Vagina (tissue), 2 donors: ENCODE data around the gene DIAPH3. TPM values are rescaled to one million over a fixed set of nuclear protein-coding genes. Genes with fewer than 3 reads are reported as not detected.

ENCODE experiments used
- DNase-seq, 2 donors: peaks; one replicate each; pipeline ENCODE4 v3.0.0-alpha.2; 2017; ENCODE audit errors: extremely low spot score in 2 of 2
- H3K27ac ChIP-seq: fragments of 200-600 bp; sonication (generic); one replicate; pipeline ENCODE4 v1.5.1; 2019
- H3K27me3 ChIP-seq: fragments of 200-600 bp; sonication (generic); one replicate; pipeline ENCODE4 v1.5.1; 2019
- H3K36me3 ChIP-seq, 2 donors: fragments of 200-600 bp; sonication (generic); one replicate each; pipeline ENCODE4 v1.5.1; 2017 to 2019
- H3K4me1 ChIP-seq: fragments of 200-600 bp; sonication (generic); one replicate; pipeline ENCODE4 v1.5.1; 2019
- H3K4me3 ChIP-seq, 2 donors: fragments of 200-600 bp; sonication (generic); 1 replicate in 1 of 2; 2 replicates in 1 of 2; pipeline ENCODE4 v1.5.1; 2016 to 2019
- H3K9me3 ChIP-seq: fragments of 200-600 bp; sonication (generic); one replicate; pipeline ENCODE4 v1.5.1; 2019
- CTCF ChIP-seq, 3 experiments: fragments of 450-650 bp in 2 of 3; fragments of 200-600 bp in 1 of 3; sonication (generic) in 1 of 3; IDR thresholded peaks; one replicate each; pipeline ENCODE4 v1.5.1; 2017 to 2019; ENCODE audit warnings: antibody characterized with exemption in 3 of 3, mild to moderate bottlenecking in 2 of 3, moderate library complexity in 2 of 3
- POLR2A ChIP-seq, 2 donors: fragments of 450-650 bp; IDR thresholded peaks; one replicate each; pipeline ENCODE4 v1.6.1; 2017; ENCODE audit warnings: antibody characterized with exemption in 2 of 2, mild to moderate bottlenecking in 2 of 2, moderate library complexity in 2 of 2
- POLR2AphosphoS5 ChIP-seq, 2 donors: sonication (generic); formaldehyde crosslinking; IDR thresholded peaks; one replicate each; pipeline ENCODE4 v1.9.0; 2017; ENCODE audit warnings: antibody characterized with exemption in 2 of 2, mild to moderate bottlenecking in 2 of 2, low read depth in 1 of 2; ENCODE audit not compliant: insufficient read depth in 1 of 2
- intact Hi-C: fragments of 100-400 bp; cut with DNase I; formaldehyde crosslinking; loops from one replicate; pipeline ENCODE4 v1.15.1; 2023
- total RNA-seq: library from RNA; depleted of rRNA; stranded (reverse); fragments of >200 nt; gene quantifications from one replicate; pipeline ENCODE4 v1.2.3, GENCODE V29; 2016

Gene DIAPH3
- total RNA-seq, 1 donor from 2014 or later, result 1.2 TPM

GRCh38 chr13:60174113-60174512 lies 10.4 kb upstream of the DIAPH3 start:
- Histone ChIP-seq H3K27ac (no peak overlapping the region), H3K4me1 (no peaks in the 10 kb centered on the region), H3K27me3 (no peaks in the 10 kb centered on the region), H3K4me3 (no peak overlapping the region), H3K36me3 (no peaks in the 10 kb centered on the region), H3K9me3 (no peaks in the 10 kb centered on the region)
- no peak for DNase-seq
- TF ChIP-seq POLR2A (IDR thresholded peaks at IDR 0.05) (no peak), POLR2AphosphoS5 (IDR thresholded peaks at IDR 0.05; ENCODE audit: insufficient read depth in 1 of 2, low read depth in 1 of 2) (no peak), CTCF (IDR thresholded peaks at IDR 0.05) (no peak)
- intact Hi-C loops, result no loop called here

GRCh38 chr13:60172111-60172510 lies 8.4 kb upstream of the DIAPH3 start:
- intact Hi-C loops, result no loop called here

GRCh38 chr13:60170414-60170813 lies 6.7 kb upstream of the DIAPH3 start:
- TF ChIP-seq POLR2A (IDR thresholded peaks at IDR 0.05), result no peak
- no peak for TF ChIP-seq CTCF (IDR thresholded peaks at IDR 0.05)
- TF ChIP-seq POLR2AphosphoS5 (IDR thresholded peaks at IDR 0.05; ENCODE audit: insufficient read depth in 1 of 2, low read depth in 1 of 2), result no peak
- no peak overlapping the region for H3K27ac ChIP-seq

More at GRCh38 chr13:60172111-60172510, 8.4 kb upstream of the DIAPH3 start:
- no peak for DNase-seq
- no peak for TF ChIP-seq CTCF (IDR thresholded peaks at IDR 0.05)
- H3K4me1 ChIP-seq, result no peaks in the 10 kb centered on the region
- no peaks in the 10 kb centered on the region for H3K9me3 ChIP-seq
- H3K27me3 ChIP-seq, result no peaks in the 10 kb centered on the region
- no peak overlapping the region for H3K4me3 ChIP-seq
- H3K27ac ChIP-seq, result no peak overlapping the region
- no peaks in the 10 kb centered on the region for H3K36me3 ChIP-seq

DNA sequence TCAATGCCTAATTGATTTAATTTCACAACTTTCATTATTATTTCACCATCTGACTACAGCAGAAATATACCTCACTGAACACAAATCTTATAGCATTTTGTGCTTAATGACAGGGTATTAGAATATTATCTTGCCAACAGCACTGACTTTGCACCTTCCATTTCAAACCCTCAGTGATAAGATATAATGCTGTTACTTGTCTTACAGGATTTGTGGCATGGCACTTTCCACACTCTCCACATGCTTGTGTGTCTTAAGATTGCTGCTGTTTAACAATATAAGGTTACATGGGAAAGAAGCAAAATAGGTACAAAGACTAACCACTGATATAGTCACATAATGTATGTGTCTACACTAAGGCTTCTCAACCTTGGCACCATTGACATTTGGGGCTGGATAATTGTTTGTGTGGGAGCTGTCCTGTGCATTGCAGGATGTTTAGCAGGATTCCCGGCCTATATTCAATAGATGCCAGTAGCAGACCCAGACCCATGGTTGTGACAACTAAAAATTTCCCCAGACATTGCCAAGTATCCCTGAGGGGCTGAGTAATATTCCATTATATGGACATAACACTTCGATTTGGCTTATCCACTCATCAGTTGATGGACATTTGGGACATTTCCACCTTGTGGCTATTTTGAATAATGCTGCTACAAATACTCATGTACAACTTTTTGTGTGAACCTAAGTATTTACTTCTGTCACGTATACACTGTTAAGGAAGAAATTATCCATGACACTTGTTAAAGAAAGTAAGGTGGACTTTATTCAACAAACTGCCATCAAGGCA lies 5.7 kb upstream of the DIAPH3 start:
- Histone ChIP-seq H3K4me3 (no peak overlapping the region), H3K4me1 (peaks cover 3% of the 10 kb centered on the region), H3K27me3 (no peaks in the 10 kb centered on the region), H3K36me3 (no peaks in the 10 kb centered on the region), H3K9me3 (no peaks in the 10 kb centered on the region), H3K27ac (no peak overlapping the region)
- intact Hi-C loops, result no loop called here
- TF ChIP-seq POLR2AphosphoS5 (IDR thresholded peaks at IDR 0.05; ENCODE audit: insufficient read depth in 1 of 2, low read depth in 1 of 2), result no peak
- no peak for DNase-seq

More at GRCh38 chr13:60170414-60170813, 6.7 kb upstream of the DIAPH3 start:
- Histone ChIP-seq H3K9me3 (no peaks in the 10 kb centered on the region), H3K4me3 (no peak overlapping the region), H3K36me3 (no peaks in the 10 kb centered on the region), H3K4me1 (no peaks in the 10 kb centered on the region), H3K27me3 (no peaks in the 10 kb centered on the region)
- DNase-seq, result no peak
- intact Hi-C loops, result no loop called here

DNA sequence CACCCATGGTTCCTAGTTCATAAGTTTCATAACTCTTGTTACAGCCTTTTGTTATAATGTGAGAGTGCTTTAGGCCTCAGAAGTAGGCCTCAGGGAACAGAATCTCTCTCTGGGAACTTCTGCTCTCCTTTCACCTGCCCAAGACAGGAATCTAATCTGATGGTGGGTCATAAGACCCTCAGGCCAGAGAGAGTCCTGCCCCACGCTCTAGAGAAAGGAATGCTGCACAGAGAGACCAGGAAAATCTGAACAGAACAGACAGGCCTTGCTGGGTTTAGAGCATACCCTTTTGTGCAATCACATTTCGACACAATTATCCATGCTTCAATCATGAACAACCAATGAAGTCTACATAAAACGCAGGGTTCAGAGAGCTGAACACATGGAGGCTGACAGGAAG lies 3.4 kb upstream of the DIAPH3 start:
- no peaks in the 10 kb centered on the region for H3K9me3 ChIP-seq
- no peak overlapping the region for H3K4me3 ChIP-seq
- TF ChIP-seq CTCF (IDR thresholded peaks at IDR 0.05) (no peak), POLR2A (IDR thresholded peaks at IDR 0.05) (no peak), POLR2AphosphoS5 (IDR thresholded peaks at IDR 0.05; ENCODE audit: insufficient read depth in 1 of 2, low read depth in 1 of 2) (no peak)
- no peaks in the 10 kb centered on the region for H3K36me3 ChIP-seq
- no peak overlapping the region for H3K27ac ChIP-seq
- intact Hi-C loops, result no loop called here
- no peak for DNase-seq
- H3K4me1 ChIP-seq, result peaks cover 13% of the 10 kb centered on the region
- no peaks in the 10 kb centered on the region for H3K27me3 ChIP-seq
